Left lung (tissue), 10 donors: ENCODE measurements around the gene HJURP. TPM values are rescaled to one million over a fixed set of nuclear protein-coding genes. Genes with fewer than 3 reads are reported as not detected.

Source experiments
- ATAC-seq: fragments of 200-7000 bp; cut with Tn5 transposase; one replicate; pipeline ENCODE4 v1.9.1; 2020; ENCODE audit warnings: moderate library complexity
- DNase-seq, 4 donors: peaks; one replicate each; pipeline ENCODE4 v3.0.0-alpha.2; 2013 to 2020
- H3K27ac ChIP-seq, 2 donors: fragments of 200-600 bp; sonication (generic) in 1 of 2; one replicate each; pipeline versions ENCODE4 v1.5.0 to v1.8.0; 2020 to 2021
- H3K27me3 ChIP-seq, 2 donors: fragments of 200-600 bp; sonication (generic) in 1 of 2; one replicate each; pipeline versions ENCODE4 v1.5.0 to v1.8.0; 2020 to 2021
- H3K36me3 ChIP-seq, 2 donors: fragments of 200-600 bp; sonication (generic) in 1 of 2; one replicate each; pipeline versions ENCODE4 v1.5.0 to v1.8.0; 2020 to 2021
- H3K4me1 ChIP-seq, 2 donors: fragments of 200-600 bp; one replicate each; pipeline ENCODE4 v1.8.0; 2021
- H3K4me3 ChIP-seq, 2 donors: fragments of 200-600 bp; sonication (generic) in 1 of 2; one replicate each; pipeline versions ENCODE4 v1.5.0 to v1.8.0; 2020 to 2021; ENCODE audit warnings: mild to moderate bottlenecking in 1 of 2
- H3K9me3 ChIP-seq, 2 donors: fragments of 200-600 bp; sonication (generic) in 1 of 2; one replicate each; pipeline versions ENCODE4 v1.5.0 to v1.8.0; 2020 to 2021
- CTCF ChIP-seq, 2 donors: fragments of 200-600 bp; sonication (generic) in 1 of 2; IDR thresholded peaks; one replicate each; pipeline versions ENCODE4 v1.5.0 to v1.8.0; 2021; ENCODE audit warnings: antibody characterized with exemption in 2 of 2
- intact Hi-C, 2 donors: fragments of 100-400 bp; cut with DNase I; formaldehyde crosslinking; loops; one replicate each; pipeline versions ENCODE4 v1.11.2 to v1.14.2; 2022
- polyA plus RNA-seq, 6 donors: library from polyadenylated mRNA; unstranded; fragments of 120-200 nt; gene quantifications; one replicate each; pipeline ENCODE4 v1.2.1, GENCODE V29; 2013; ENCODE audit not compliant: insufficient read length in 6 of 6
- total RNA-seq, 2 donors: library from RNA; stranded (reverse); fragmentation: NEBNext Ultra II Directional; extraction: Animal tissue kit (Norgen Biotek cat#: 25700); gene quantifications; one replicate each; pipeline ENCODE4 v1.2.1, GENCODE V29; 2021
- donor health status: DM: no; HTN: yes; CAD: no.
- donor health status: DM: no; HTN: no; CAD: no.

HJURP gene
- total and polyA plus RNA-seq, 8 donors, result 1.8 to 38.8 (median 19.2) TPM

- Histone ChIP-seq H3K4me1 (no peaks in the 10 kb centered on the region), H3K9me3 (no peaks in the 10 kb centered on the region), H3K4me3 (no peak overlapping the region), H3K27me3 (no peaks in the 10 kb centered on the region), H3K27ac (no peak overlapping the region), H3K36me3 (no peaks in the 10 kb centered on the region)
- DNase-seq (no peak), ATAC-seq (no peak)
- no peak for TF ChIP-seq CTCF (IDR thresholded peaks at IDR 0.05)
- intact Hi-C loops, result no loop called here
Measured at GRCh38 chr2:233829193-233830110, 24.9 kb downstream of the HJURP start.

- Histone ChIP-seq H3K4me1 (no peaks in the 10 kb centered on the region), H3K4me3 (no peak overlapping the region), H3K27me3 (no peaks in the 10 kb centered on the region), H3K9me3 (no peaks in the 10 kb centered on the region), H3K36me3 (no peaks in the 10 kb centered on the region), H3K27ac (no peak overlapping the region)
- no peak for DNase-seq
- ATAC-seq, result no peak
- TF ChIP-seq CTCF (IDR thresholded peaks at IDR 0.05), result no peak
- intact Hi-C loops, result no loop called here
Measured at GRCh38 chr2:233828546-233829192, 25.7 kb downstream of the HJURP start.

GRCh38 chr2:233824373-233824772, 30.0 kb downstream of the HJURP start:
- Histone ChIP-seq H3K27ac (no peak overlapping the region), H3K4me1 (no peaks in the 10 kb centered on the region), H3K4me3 (no peak overlapping the region), H3K9me3 (no peaks in the 10 kb centered on the region), H3K27me3 (no peaks in the 10 kb centered on the region), H3K36me3 (no peaks in the 10 kb centered on the region)
- ATAC-seq (no peak), DNase-seq (no peak)
- no peak for TF ChIP-seq CTCF (IDR thresholded peaks at IDR 0.05)
- intact Hi-C loops, result no loop called here

- intact Hi-C loops, result no loop called here
- no peak overlapping the region for H3K4me3 ChIP-seq
- no peaks in the 10 kb centered on the region for H3K9me3 ChIP-seq
- no peak for TF ChIP-seq CTCF (IDR thresholded peaks at IDR 0.05)
- H3K27me3 ChIP-seq, result no peaks in the 10 kb centered on the region
- ATAC-seq (no peak), DNase-seq (no peak)
- H3K36me3 ChIP-seq, result no peaks in the 10 kb centered on the region
- no peaks in the 10 kb centered on the region for H3K4me1 ChIP-seq
- no peak overlapping the region for H3K27ac ChIP-seq
Measured at GRCh38 chr2:233823731-233824121, 30.6 kb downstream of the HJURP start.
